GM23338 (cell line): ENCODE data around the gene ZNF783.

ENCODE experiments used
- CREB1 ChIP-seq: fragments of 250-450 bp; sonication (Bioruptor Pico); IDR thresholded peaks from 2 replicates; pipeline ENCODE4 v1.5.0; 2020; ENCODE audit warnings: low read depth, mild to moderate bottlenecking, moderate library complexity
- EZH2 ChIP-seq: fragments of 200-600 bp; sonication (generic); IDR thresholded peaks from one replicate; pipeline ENCODE4 v1.8.0; 2017; ENCODE audit warnings: antibody characterized with exemption, mild to moderate bottlenecking, low read depth; ENCODE audit not compliant: unreplicated experiment
- EZH2phosphoT487 ChIP-seq: fragments of 200-600 bp; sonication (generic); IDR thresholded peaks from one replicate; pipeline ENCODE4 v1.8.1; 2018; ENCODE audit warnings: antibody characterized with exemption; ENCODE audit not compliant: unreplicated experiment
- JUNB ChIP-seq: IDR thresholded peaks from one replicate; pipeline ENCODE4 v1.6.1; 2016; ENCODE audit warnings: antibody characterized with exemption; ENCODE audit not compliant: unreplicated experiment
- TF ChIP-seq, protein P1 (sequence below), 2 experiments: fragments of 200-600 bp in 1 of 2; sonication (generic) in 1 of 2; conservative IDR thresholded peaks; 2 replicates each; pipeline versions ENCODE4 v1.5.1 to v1.6.1; 2016 to 2017; ENCODE audit warnings: antibody characterized with exemption in 2 of 2, low read depth in 2 of 2, mild to moderate bottlenecking in 2 of 2, moderate library complexity in 1 of 2
- TF ChIP-seq, protein P2 (sequence below): IDR thresholded peaks from one replicate; pipeline ENCODE4 v1.6.1; 2018; ENCODE audit warnings: antibody characterized with exemption; ENCODE audit not compliant: unreplicated experiment

DNA sequence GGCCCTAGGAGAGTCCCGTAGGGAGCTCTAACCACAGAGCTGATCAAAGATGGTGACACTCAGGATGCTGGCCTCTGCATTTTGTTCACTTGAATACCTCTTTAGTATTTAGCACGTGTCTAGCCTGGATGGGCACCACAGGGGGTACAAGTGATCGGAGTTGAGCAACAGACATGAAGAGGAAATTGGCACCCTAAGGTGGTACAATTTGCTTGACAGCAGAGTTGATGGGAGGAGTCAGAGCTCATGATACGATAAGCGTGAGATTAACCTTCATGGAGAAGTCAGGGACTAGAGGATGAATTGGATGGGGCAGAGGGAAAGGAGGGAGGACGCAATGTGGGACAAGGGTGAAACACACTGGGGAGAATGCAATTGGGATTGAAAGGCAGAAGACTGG lies 32.5 kb upstream of the ZNF783 start:
- no peak for TF ChIP-seq CREB1
- TF ChIP-seq, protein P1, sequence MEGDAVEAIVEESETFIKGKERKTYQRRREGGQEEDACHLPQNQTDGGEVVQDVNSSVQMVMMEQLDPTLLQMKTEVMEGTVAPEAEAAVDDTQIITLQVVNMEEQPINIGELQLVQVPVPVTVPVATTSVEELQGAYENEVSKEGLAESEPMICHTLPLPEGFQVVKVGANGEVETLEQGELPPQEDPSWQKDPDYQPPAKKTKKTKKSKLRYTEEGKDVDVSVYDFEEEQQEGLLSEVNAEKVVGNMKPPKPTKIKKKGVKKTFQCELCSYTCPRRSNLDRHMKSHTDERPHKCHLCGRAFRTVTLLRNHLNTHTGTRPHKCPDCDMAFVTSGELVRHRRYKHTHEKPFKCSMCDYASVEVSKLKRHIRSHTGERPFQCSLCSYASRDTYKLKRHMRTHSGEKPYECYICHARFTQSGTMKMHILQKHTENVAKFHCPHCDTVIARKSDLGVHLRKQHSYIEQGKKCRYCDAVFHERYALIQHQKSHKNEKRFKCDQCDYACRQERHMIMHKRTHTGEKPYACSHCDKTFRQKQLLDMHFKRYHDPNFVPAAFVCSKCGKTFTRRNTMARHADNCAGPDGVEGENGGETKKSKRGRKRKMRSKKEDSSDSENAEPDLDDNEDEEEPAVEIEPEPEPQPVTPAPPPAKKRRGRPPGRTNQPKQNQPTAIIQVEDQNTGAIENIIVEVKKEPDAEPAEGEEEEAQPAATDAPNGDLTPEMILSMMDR (conservative IDR thresholded peaks at IDR 0.05; ENCODE audit: low read depth in 2 of 2), result no peak
- TF ChIP-seq EZH2phosphoT487, result no peak
- TF ChIP-seq JUNB, result no peak
- no peak for TF ChIP-seq EZH2
- TF ChIP-seq, protein P2, sequence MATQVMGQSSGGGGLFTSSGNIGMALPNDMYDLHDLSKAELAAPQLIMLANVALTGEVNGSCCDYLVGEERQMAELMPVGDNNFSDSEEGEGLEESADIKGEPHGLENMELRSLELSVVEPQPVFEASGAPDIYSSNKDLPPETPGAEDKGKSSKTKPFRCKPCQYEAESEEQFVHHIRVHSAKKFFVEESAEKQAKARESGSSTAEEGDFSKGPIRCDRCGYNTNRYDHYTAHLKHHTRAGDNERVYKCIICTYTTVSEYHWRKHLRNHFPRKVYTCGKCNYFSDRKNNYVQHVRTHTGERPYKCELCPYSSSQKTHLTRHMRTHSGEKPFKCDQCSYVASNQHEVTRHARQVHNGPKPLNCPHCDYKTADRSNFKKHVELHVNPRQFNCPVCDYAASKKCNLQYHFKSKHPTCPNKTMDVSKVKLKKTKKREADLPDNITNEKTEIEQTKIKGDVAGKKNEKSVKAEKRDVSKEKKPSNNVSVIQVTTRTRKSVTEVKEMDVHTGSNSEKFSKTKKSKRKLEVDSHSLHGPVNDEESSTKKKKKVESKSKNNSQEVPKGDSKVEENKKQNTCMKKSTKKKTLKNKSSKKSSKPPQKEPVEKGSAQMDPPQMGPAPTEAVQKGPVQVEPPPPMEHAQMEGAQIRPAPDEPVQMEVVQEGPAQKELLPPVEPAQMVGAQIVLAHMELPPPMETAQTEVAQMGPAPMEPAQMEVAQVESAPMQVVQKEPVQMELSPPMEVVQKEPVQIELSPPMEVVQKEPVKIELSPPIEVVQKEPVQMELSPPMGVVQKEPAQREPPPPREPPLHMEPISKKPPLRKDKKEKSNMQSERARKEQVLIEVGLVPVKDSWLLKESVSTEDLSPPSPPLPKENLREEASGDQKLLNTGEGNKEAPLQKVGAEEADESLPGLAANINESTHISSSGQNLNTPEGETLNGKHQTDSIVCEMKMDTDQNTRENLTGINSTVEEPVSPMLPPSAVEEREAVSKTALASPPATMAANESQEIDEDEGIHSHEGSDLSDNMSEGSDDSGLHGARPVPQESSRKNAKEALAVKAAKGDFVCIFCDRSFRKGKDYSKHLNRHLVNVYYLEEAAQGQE, result no peak
